ENCODE measurements around the gene NGRN.
"Not testable (repeated sequence)": the region's sequence is repeated elsewhere in the genome, so short reads cannot be mapped to it uniquely, and the experiment has no call there.

Gene NGRN

DNA sequence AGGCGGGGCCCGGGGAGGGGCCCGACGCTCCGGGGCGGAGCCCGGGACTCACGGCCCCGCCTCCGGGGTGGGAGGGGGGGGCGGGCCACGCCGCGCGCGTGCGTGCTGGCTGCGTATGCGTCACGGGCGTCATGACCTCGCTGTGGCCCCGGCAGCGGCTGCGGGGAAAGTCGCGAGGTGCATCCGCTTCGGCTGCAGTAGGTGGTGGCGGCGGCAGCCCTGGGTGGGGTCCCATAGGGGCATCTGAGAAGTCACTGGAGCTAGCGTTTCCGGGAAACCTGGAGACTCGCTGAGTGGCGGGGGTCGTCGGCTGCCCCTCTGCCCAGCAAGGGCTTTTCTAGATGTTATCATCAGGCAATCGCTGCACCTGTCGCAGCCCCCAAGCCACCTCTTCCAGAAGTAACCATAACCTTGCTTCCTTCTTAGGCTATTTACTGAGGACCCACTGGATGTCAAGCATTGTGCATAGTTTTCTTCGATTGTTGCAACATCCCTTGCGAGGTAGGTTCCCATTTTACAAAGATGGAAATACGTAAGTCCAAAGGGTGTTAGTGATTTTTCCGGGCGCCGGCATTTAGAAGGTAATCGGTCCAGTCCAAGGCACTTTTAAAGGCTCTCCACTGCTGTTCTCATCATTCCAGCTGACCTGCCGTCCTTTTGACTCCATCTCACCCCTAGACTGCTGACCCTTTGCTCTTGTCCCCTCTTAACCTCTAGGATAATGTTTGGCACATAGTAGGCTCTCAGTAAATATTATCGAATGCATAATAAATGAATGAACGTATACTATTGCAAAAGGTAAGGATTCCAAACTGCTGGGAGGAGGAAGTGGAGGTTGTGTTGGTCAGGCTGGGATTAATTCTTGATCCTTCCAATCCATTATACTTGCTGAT is 31.1 kb upstream of the NGRN start, which contains the start of gene GDPGP1:
GDPGP1 (plus strand) TSS at position 114 of the 893 bp plus-strand sequence. CDS start 6,700 bp downstream, outside the sequence.
- ATAC-seq (no peak), DNase-seq (no peak)

DNA sequence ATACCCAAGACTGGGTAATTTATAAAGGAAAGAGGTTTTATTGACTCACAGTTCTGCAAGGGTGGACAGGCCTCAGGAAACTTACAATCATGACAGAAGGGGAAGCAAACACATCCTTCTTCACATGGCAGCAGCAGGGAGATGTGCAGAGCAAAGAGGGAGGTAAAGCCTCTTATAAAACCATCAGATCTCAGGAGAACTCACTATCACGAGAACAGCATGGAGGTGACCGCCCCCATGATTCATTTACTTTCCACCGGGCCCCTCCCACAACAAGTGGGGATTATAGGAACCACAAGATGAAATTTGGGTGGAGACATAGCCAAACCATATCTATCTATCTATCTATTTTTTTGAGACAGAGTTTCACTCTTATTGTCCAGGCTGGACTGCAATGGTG is 26.1 kb upstream of the NGRN start:
- no peak for DNase-seq
- ATAC-seq: no peak

DNA sequence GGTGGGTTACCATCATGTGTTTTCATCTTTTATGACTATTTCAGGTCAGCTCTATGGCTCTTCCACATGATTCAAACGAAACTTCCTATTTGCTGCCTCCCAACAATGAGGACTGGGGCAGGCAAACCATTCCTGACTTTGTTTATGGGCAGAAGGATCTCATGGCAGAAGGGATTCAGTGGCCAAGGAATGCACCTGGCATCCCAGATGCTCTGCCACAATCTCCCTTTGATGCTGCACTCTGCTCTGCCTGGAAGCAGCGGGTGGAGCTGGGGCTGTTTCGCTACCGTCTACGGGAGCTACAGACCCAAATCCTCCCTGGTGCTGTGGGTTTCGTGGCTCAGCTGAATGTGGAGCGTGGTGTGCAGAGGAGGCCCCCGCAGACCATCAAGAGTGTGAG is 24.6 kb upstream of the NGRN start:
- DNase-seq: no peak
- no peak for ATAC-seq

DNA sequence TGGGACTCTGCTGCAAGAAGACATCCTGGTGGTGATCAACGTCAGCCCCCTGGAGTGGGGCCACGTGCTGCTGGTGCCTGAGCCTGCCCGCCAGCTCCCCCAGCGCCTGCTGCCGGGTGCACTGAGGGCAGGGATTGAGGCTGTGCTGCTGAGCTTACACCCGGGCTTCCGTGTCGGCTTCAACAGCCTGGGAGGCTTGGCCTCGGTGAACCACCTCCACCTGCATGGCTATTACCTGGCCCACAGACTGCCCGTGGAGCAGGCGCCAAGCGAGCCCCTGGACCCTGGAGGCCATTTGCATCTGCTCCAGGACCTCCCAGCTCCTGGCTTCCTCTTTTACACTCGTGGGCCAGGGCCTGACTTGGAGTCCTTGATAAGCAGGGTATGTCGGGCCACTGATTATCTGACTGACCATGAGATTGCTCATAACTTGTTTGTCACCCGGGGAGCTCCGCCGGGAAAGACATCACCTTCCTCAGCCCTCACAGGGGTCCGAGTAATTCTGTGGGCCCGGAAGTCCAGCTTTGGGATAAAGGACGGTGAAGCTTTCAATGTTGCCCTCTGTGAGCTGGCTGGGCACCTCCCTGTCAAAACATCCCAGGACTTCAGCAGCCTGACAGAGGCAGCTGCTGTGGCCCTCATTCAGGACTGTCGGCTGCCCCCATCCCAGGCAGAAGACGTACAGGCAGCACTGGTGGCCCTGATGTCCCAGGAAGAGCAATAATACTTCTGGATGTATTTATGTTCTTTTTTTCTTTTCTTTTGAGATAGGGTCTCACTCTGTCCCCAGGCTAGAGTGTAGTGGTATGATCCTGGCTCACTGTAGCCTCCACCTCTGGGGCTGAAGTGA is 23.9 kb upstream of the NGRN start:
- ATAC-seq: no peak
- DNase-seq: no peak

DNA sequence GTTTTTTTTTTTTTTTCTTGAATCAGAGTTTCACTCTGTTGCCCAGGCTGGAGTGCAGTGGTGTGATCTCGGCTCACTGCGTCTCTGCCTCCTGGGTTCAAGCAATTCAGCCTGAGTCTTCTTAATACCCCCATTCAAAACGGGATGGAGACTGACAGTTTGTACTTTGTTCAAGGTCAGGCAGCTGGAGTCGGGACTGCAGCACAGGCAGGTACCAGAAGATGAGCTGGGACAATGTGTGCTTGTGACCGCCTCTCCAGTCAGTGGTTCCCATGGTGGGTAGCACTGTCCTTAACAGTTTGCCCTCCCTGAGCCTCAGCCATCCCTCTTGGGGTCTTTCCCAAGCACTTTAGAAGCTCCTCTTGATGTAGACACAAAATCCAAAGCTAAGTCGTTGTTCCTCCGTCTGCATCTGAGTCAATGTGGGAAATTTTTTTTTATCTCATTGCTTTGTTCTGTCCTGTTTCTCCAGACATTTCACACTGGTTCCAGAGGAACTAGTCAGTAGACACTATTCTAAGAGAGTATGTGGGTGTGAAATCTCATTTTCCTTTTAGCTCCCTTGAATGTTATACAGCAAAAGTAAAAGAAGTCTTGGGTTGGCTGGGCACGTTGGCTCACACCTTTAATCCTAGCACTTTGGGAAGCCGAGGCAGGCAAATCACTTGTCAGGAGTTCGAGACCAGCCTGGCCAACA is 21.4 kb upstream of the NGRN start:
- no peak for ATAC-seq
- DNase-seq: no peak

DNA sequence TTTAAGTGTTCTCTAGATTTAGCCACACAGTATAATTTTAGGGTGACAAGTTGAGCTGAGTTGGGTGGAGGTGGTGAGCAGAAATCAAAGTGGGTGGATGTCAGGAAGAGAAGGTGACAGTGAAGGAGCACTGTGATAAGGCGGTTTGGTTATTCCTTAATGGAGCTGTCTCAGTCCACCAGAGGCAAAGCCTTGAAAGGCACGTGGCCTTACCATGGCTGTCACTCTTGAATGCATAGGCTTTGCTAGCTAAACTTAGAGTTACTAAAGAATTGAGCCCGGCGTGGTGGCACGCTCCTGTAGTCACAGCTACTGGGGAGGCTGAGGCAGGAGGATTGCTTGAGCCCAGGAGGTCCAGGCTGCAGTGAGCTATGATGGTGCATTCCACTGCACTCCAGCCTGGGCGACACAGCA is 16.7 kb upstream of the NGRN start:
- ATAC-seq: no peak

DNA sequence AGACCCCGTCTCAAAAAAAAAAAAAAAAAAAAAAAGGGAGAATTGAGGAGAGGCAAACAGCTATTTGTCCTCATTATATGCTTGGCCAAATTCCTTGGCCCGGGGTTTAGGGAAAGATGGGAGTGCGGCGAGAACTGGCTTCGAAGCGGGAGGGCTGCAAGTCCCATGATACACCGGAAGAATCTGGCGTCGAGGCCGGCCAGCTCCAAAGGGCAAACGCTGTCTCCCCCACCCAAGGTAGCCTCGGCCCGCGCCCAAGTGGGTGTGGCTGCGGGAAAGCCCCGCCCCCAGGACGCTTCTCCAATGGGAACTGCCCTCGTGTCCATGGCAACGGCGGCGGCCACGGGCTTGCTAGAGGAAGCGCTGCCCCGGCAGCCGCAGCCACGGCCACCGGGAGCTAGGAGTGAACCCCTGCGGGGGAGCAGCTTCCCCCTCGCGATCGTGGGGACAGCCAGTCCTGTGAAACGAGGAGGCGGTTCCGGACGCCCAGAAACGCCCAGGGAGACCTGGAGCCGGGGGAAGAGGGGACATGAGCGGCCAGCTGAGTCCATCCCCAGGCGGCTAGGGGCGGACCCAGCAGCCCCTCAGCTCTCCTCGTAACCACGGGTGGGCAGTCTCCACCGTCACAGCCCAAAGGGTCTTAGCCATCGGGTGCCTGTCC is 16.1 kb upstream of the NGRN start, which contains the start of gene TTLL13:
TTLL13 (plus strand) TSS at position 354 of the 661 bp plus-strand sequence. CDS start 1,075 bp downstream, outside the sequence.
- peak; percentile 91 for DNase-seq
- peak; percentile 95 for ATAC-seq

More for the DNA sequence above, 16.7 kb upstream of the NGRN start:
- DNase-seq: no peak

DNA sequence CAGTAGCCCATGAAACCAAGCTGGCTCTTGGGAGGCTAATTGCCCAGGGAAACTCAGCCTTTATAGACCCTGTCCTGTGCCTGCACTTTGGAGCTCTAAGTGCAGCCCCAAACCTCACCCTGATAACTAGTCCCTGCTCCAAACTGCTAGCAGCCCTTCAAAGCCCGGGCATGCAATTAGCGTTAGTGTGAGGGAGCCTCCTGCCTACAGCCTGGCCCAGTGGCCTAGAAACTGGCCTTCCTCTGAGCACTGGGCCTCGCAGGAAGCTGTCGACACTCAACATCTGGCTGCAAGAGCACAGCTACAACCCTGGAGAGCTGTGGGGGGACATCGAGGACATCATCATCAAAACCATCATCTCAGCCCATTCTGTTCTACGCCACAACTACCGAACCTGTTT is 7.7 kb upstream of the NGRN start:
- DNase-seq (no peak), ATAC-seq (no peak)

DNA sequence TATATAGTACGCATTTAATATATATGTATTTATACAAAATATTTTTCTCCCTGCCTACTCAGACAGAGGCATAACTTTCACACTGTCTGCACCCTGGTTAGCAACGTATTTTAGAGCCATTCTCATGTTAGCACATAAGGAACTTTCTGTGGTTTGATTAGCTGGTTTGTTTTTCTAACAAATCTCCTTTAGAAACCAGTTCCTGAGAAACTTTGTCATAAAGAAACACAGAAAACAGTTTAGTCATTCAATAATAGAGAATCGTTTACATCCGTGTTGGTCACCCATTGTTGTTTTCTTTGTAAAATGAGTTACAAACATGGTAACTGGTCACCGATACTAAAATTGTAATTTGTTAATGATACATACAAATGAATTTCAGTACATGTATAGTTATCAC is 5.9 kb upstream of the NGRN start:
- peak; percentile 19 for ATAC-seq
- no peak for DNase-seq

DNA sequence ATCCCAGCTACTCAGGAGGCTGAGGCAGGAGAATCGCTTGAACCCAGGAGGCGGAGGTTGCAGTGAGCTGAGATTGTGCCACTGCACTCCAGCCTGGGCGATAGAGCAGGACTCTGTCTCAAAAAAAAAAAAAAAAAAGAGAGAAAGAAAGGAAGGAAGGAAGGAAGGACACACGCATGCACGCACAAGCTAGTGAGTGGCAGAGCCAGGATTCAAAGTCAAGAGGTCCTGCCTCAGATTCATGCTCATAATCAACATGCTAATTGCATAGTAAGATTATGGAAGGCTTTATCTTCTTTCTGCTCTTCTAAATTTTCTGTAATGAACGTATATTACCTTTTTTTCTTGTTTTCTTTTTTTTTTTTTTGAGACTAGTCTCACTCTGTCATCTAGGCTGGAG is 4.7 kb upstream of the NGRN start:
- not testable (repeated sequence) for ATAC-seq, DNase-seq

DNA sequence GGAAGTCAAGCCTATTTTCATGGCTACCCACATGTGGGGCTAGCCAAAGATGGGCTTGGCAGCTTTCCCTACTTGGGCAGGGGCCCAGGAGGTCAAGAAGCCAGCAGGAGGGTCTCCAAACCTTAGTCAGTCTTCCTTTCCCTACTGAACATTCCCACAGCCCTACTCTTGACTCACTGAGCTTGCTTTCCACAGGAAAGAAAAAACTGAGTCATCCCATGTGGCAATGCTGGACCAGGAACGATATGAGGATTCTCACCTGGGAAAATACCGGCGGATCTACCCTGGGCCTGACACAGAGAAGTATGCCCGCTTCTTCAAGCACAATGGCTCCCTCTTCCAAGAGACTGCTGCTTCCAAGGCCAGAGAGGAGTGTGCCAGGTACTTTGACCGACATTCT is 3.7 kb upstream of the NGRN start:
- DNase-seq: no peak
- ATAC-seq: no peak

DNA sequence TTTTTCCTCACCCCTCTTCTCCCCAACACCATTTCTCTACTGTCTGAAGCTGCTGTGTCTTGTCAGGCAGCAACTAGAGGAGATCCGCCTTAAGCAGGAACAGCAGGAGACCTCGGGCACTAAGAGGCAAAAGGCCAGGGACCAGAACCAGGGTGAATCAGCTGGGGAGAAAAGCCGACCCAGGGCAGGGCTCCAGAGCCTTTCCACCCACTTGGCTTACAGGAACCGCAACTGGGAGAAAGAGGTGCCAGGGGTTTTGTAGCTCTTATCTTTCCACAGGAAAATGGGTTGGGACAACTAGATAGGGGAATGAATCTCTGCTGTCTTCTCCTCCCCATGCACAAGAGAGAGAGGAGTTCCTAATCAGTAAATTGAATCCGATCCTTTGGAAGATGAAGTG is 3.0 kb upstream of the NGRN start:
- no peak for ATAC-seq
- DNase-seq: no peak

DNA sequence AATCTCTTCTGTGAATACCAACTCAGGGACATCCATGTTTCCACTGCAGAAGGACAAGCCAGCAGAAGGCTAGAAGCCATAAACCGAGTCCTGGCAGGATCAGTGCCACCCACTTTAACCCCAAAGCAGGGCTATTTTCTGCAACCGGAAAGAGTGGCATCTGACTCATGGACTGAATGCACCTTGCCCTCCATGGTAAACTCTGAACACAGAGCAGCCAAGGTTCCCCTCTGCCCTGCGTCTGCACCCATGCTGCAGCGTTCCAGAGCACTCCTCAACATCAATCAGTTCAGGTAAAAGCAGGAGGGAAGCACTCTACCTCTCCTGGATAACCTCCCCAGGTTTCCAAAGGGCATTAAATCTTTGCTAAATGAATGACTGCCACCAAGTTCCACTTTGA is 801 bp upstream of the NGRN start:
- ATAC-seq (peak; percentile 60), DNase-seq (peak; percentile 40)

DNA sequence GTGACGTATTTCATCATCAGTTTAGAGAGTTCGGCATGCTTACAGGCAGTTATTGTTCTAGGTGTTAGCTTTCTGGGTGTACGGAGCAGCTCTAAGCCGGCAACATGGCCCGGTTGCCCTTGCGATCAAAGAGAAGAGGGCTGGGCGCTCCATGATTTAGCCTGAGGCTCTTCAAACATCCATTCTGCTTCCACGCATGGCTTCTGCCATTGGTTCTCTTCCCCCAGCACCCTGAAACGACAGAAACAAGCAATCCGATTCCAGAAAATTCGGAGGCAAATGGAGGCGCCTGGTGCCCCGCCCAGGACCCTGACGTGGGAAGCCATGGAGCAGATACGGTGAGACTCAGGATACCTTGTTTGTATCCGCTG is 574 bp downstream of the NGRN start:
- peak; percentile 21 for ATAC-seq
- DNase-seq: peak; percentile 61

DNA sequence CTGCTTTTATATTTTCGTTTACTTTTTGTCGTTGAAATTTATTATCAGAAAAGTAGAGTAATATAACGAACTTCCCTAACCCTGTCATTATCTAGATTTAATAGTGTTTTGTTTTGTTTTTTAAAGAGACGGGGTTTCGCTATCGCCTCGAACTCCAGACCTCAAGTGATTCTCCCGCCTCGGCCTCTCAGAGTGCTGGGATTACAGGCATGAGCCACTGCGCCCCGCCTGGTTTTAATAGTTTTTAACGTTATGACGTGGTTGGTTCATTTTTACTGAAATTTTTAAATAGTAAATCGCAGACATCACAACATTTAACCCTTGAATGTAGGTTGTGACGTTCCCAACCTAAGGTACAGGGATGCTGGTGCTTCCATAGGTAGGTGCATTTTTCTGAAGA is 1.0 kb downstream of the NGRN start:
- DNase-seq (peak; percentile 26), ATAC-seq (no peak)

DNA sequence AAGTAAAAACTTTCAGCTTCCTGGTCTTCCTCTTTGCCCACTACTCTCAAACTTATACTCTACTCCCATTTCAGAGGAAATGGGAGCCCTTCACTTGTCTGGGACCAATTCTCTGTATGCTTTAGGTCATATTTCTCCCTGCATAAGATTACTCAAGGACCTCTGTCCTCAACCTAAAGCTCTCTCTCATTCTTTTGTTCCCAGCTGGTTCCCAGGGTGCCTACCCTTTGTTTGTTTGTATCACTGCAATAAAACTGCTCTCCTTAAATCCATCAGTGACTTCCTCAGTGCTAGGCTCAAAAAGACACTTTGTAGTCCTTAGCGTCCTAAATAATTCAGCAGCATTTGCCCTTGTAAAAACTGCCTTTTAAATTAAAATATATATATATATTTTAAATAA is 2.9 kb downstream of the NGRN start:
- ATAC-seq (no peak), DNase-seq (no peak)

DNA sequence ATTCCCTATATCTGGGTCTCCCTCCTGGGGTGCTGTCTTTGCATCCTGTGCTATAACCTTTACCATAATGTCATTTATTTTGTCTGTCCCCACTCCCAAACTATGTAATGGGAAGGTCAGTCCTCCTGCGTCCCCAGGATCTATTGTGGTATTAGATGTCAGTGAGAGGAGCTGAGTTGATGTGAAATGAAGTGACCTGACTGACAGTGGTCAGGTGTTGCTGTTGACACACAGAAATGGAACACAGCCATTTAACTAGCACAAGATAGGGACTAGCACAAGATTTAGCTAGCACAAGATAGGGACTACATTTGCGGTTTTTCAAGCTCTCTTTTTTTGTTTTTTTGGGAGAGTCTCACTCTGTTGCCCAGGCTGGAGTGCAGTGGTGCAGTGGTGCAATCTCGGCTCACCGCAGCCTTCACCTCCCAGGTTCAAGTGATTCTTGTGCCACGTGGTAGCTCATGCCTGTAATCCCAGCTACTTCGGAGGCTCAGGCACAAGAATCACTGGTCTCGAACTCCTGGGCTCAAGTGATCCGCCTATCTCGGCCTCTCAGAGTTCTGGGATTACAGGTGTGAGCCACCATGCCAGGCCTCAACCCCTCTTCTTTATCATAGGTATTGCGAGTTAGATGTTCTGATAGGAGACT is 5.2 kb downstream of the NGRN start:
- DNase-seq (no peak), ATAC-seq (no peak)

DNA sequence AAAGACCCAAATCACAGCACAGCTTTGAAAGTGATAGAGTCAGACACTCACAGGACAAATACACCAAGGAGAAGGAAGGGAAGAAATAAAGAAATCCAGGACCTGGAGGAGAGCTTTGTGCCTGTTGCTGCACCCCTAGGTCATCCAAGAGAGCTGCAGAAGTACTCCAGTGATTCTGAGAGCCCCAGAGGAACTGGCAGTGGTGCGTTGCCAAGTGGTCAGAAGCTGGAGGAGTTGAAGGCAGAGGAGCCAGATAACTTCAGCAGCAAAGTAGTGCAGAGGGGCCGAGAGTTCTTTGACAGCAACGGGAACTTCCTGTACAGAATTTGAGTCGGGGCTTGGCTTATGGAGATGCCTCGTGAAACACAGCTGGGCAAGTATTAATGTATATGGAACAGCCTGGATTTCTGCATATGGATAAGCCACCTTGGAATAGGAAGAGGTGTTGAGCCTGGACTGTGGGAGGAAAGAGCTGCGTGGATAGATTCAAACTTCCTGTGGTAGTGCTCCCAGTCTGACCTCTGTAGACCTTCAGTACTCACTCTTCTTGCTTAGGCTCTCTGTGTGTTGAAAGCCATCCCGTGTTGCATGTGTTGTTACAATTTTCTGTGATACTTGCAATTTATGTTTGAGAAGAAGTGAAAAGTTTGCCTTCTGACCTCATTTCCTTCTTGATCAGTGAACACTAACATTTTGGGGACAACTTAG is 6.1 kb downstream of the NGRN start:
- ATAC-seq: no peak
- DNase-seq: no peak

DNA sequence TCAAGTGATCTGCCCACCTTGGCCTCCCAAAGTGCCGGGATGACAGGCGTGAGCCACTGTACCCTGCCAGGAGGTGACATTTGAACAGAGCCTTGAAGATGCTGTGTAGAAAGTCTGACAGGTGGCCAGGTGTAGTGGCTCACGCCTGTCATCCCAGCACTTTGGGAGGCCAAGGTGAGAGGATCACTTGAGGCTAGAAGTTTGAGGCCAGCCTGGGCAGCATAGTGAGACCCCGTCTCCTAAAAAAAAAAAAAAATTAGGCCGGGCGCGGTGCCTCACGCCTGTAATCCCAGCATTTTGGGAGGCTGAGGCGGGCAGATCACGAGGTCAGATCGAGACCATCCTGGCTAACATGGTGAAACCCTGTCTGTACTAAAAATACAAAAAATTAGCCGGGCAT is 13.0 kb downstream of the NGRN start:
- not testable (repeated sequence) for ATAC-seq, DNase-seq

DNA sequence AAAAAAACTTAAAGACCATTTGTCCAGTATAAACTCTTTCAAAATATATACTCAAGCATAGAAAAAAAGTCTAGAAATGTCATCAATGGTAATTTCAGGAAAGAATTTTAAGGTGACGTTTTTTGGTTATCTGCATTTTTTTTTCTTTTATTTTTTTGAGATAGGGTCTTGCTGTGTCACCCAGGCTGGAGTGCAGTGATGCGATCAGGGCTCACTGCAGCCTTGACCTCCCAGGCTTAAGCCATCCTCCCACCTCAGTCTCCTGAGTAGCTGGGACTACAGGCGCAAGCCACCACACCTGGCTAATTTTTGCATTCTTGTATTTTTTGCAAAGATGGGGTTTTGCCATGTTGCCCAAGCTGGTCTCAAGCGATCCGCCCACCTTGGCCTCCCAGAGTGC is 15.3 kb downstream of the NGRN start:
- DNase-seq, ATAC-seq: not testable (repeated sequence)

DNA sequence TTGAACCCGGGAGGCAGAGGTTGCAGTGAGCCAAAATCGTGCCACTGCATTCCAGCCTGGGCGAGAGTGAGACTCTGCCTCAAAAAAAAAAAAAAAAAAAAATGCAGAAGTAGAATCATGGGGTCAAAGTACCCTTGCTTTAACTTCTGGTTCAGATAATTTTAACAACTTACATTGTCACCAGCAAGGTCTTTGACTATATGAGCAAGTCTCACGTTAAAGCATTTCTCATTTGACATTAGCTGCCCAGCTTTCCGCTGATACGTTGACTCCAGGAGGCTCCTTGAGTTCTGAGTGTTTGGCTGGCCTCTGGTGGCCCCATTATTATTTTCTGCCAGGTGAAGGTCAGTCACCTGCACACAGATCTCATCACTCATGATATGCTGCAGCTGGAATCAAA is 16.2 kb downstream of the NGRN start:
- not testable (repeated sequence) for DNase-seq

More for the DNA sequence above, 16.2 kb downstream of the NGRN start:
- not testable (repeated sequence) for ATAC-seq

Measured in stimulated activated naive CD8-positive, alpha-beta T cell treated with anti-CD3 and anti-CD28 coated beads, Interleukin-15, Interleukin-2, amounts not matched to agents 100 U/mL and 50 U/mL, for 24 hours (primary cell).